Measurements from ENCODE around the gene GOLGA6A.
"Not testable (repeated sequence)": the region's sequence is repeated elsewhere in the genome, so short reads cannot be mapped to it uniquely, and the experiment has no call there.

GOLGA6A gene

DNA sequence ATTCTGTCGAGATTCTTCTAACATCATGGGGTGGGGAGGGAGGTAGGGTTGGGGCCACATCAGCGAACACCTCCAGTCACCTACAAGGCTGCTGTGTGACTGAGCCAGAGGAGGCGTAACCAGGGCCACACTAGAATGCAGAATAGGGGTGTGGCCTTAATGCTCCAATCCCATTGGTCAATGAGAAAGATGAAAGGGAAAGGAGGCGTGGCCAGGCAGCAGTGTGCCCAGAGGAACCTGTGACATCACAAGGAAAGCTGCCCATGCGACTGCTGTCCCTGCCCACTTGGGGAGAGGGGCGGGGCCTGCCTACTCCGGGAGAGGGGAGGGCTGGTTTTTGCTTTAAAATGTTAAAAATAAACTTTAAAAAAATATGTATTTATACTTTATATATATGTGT, at the start of gene GOLGA6A:
GOLGA6A (minus strand) TSS at position 101 of the 400 bp plus-strand sequence; CDS start at position 60, 41 bp downstream.
- DNase-seq (ENCODE audit: low spot score): not testable (repeated sequence)

DNA sequence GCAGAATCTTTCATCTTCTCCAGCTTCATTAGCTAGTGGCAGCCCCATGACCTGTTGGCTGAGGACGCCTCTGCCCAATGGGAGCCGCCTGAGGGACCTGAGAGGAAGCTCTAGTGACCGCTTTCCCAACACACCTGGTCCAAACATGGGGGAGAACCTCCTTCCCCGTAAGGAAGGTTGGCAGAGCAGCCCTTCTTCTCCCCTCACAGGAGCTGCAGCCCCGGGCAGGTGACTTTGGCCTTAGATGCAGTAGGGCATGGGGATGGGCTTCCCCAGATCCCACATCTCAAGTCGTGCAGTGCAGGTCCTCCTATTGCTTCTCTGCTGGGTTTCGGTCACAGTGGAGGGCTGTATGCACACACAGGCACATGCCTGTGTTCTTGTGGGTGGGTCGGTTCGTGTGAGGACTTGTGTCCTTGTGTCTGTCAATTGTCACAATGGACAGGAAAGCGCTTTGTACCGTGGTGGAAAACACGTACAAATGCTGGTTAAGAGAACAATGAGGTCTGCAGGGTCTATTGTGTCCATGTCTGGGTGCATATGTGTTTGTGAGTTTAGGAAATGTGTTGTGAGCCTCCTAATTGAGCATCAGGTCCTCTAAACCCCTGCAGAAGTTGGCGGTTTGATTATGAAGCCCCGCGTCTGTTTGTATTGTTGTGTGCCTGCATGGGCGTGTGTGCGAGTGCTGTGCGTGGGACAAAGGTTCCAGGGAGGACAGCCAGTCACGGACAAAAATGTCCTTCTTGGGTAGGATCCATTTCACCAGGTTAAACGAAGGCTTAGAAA, 49.5 kb upstream of the GOLGA6A start:
- DNase-seq (ENCODE audit: low spot score): no peak

DNA sequence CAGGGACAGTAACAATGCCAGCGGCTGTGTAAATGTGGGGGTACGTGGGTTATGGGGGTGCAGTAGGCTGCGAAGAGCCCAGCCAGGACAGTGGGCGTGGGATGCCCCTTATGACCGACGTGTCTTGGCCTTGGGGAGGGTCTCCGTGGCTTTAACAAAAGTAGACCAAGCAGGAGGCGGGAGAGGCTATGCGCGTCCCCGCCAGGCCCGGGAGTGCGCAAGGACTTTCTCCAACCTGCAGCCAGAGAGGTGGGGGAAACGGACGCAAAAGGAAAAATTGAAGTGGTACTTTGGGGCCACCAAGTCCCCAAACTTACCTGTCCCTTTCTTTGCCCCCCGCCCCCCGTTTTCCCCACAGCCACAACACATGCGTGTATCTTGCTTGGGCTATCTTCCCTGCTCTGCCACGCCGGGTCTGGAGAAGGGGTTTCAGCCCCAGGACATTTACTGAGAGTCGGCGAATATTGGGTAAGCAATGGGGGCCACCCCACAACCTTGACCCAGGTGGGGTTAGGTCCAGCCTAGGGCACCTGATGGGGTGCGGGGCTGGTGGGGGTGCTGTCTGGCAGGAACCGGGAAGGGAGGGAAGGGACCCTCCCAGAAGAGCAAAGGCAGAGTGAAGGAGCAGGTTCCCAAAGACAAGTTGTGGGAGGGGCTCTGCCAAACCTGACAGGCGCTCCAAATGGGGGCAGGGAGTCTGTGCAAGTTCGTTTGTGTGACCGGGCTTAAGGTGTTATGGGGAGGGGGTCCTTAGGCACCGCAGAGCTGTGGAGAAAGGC, 48.7 kb upstream of the GOLGA6A start:
- DNase-seq (ENCODE audit: low spot score): no peak

DNA sequence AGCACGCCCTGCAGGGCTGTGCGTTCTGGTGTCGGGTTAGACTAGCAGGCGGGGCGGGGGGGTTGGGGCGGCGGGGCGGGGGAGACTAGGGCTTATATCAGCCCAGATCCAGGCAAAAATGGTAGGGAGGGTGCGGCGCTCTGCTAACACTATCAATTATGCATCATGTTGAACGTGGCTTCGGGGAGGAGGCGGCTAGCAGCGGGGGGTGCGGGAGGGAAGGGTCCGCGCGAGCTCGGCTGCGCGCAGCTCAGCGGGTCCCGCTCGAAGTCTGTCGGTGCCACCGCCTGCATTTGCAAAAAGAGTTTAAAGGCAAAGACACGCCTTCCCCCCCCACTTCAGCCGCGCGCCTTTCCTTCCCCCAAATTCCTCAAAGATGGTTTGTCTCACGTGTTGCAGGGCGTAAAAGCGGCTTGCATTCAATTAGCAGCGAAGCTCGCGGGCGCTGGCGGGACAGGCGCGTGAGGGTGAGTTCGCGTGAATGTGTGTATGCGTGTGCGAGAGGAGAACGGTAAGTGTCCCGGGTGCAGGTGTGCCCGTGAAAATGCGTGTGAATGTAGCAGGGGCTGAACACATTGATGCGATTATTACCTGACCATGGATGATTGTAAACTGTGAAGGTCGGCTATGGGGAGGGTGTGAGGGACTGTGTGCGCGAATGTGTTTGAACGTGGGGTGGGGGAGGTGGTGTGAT, 48.0 kb upstream of the GOLGA6A start, which contains the start of gene ISLR2:
ISLR2 (plus strand) TSS at position 432 of the 694 bp plus-strand sequence. CDS start 2,169 bp downstream, outside the sequence.
- no peak for DNase-seq (ENCODE audit: low spot score)

- no peak for DNase-seq (ENCODE audit: low spot score)
Observed at GRCh38 chr15:74129586-74130154, 47.3 kb upstream of the GOLGA6A start.

DNA sequence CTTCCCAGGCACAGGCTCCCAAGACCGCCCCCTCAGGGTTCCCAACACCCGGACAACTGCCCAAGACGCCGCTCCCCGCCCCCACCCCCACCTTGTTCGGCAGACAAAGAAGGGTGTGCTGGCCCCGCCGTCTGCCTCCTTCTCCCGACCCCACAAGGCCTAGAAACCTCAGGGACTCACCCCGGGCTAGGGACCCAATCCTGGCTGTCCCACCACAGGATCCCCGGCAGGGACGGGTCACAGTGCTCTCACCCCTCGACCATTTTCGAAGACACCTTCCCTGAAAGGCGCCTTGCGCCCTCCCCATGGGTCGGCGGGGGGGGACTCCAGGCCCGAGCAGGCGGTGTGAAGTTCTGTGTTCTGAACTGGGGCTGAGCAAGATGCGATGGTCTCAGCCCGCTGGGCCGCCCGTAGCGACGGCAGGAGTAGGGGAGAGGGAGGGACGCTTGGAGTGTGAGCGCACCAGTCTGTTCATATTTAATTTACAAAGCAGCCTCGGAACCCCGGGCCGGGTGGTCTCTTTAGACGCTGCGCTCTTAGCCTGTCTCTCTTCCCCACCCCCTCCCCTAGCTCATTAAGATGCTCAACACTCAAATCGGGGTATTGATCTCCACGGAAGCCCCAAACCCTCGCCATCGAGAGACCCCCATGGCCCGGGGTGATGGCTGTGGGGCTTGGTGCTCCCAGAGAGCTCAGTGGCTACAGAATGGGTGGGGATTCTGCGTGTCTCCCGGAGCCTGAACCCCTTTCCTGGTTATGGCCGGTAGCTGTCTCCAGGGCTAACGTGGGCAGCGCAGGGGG, 46.6 kb upstream of the GOLGA6A start:
- no peak for DNase-seq (ENCODE audit: low spot score)

DNA sequence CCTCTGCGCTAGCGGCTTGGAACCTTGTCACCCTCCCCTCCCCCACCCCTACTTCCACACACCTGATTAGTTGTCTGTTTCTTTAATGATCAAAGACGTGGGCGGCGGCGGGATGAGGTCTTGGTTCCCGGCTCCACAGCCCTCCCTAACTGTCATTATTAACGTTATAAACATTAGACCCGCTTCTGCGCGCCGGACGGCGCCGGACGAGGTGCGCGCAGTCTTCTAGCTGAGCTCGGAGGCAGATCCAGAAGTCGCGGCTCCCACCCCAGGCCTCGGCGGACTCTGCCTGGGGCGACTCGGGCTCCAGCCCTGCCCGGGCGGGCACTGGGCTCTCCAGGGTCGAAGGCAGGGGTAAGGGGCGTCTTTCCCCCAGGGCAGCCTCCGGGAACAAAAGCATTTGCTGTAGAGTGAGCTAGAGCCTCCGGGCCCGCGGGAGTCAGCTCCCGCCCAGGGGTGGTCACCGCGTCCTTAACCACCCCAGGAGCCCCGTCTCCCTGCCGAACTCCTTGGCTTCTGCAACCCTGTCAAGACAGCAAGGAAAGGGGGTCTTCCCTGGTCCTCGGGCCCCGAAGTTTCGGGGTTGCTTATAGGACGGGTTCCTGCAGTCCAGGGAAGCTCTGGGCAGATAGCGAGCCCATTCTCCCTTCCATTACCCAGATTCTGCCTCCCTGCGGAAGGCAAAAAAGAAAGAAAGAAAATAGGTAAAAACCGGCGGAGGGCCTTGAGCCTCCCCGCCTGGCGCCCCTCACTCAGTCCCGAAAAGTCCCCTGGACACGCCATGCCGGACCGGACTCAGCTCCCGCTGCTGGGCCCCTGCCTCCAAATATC, 45.8 kb upstream of the GOLGA6A start:
- DNase-seq (ENCODE audit: low spot score): no peak

GRCh38 chr15:74127255-74127953, 45.1 kb upstream of the GOLGA6A start:
- DNase-seq (ENCODE audit: low spot score): peak; percentile 63

GRCh38 chr15:74124759-74125158, 42.4 kb upstream of the GOLGA6A start:
- DNase-seq (ENCODE audit: low spot score): no peak

GRCh38 chr15:74124196-74124595, 41.8 kb upstream of the GOLGA6A start:
- DNase-seq (ENCODE audit: low spot score): no peak

DNA sequence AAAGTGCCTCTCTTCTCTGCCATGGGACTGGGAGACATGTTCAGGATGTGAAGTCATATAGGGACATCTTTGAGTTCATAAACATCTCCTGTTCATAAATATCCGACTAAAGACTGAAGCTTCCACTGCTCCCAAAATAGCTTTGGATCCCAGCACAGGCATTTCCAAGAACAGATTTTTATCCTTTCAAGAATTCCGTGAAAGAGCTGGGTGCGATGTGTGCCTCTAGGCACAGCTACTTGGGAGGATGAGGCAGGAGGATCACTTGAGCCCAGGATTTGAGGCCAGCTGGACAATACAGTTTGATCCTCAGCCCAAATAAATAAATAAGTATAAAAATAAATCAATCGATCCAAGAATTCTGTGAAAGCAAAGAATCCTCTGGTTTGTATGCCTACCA, 41.3 kb upstream of the GOLGA6A start:
- no peak for DNase-seq (ENCODE audit: low spot score)

- DNase-seq (ENCODE audit: low spot score): no peak
Observed at GRCh38 chr15:74123131-74123429, 40.7 kb upstream of the GOLGA6A start.

- no peak for DNase-seq (ENCODE audit: low spot score)
Observed at GRCh38 chr15:74122403-74123130, 40.2 kb upstream of the GOLGA6A start.

GRCh38 chr15:74121858-74122257, 39.5 kb upstream of the GOLGA6A start:
- DNase-seq (ENCODE audit: low spot score): no peak

DNA sequence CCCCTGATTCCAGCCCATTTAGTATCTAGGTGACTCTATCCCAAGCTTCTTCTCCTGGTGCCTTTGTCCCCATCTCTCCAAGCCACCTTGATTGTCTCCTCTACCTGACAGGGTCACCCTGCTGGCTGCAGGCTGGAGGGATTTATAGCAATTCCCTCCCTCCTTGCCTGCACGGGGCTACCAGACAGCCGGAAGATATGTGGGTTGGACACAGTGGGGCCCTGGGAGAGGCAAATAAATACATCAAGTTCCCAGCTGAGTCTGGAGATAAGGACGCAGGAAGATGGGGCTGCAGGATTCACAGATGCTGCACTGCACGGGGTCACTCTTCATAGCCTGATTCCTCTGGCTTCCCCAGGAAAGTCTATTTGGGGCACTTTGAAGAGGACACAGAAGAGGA, 38.7 kb upstream of the GOLGA6A start:
- DNase-seq (ENCODE audit: low spot score): no peak

- DNase-seq (ENCODE audit: low spot score): no peak
Observed at GRCh38 chr15:74120426-74120825, 38.1 kb upstream of the GOLGA6A start.

- DNase-seq (ENCODE audit: low spot score): no peak
Observed at GRCh38 chr15:74109713-74110112, 27.4 kb upstream of the GOLGA6A start.

DNA sequence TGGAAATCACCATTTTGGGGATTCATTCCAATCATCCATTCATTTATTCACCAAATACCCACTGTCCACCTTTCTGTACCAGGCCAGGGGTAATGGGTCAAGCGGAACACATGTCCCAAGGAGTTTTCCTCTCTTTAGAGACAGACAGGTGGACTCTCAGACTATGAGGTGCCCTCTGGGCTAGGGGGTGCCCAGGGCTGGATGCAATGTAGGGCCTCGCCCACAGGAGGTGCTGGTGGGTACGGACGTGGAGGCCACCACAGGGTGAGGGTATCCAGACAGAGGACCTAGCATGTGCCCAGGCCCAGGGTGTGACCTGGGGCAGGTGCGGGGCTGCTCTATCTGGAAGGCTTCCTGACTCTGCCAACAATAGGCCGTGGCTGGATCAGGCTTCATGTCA, 26.3 kb upstream of the GOLGA6A start:
- DNase-seq (ENCODE audit: low spot score): not testable (repeated sequence)

GRCh38 chr15:74108111-74108510, 25.8 kb upstream of the GOLGA6A start:
- DNase-seq (ENCODE audit: low spot score): no peak
